Stimulated activated CD4-positive, alpha-beta T cell treated with anti-CD3 and anti-CD28 coated beads, TNF-alpha, amount 100 ng/mL, for 24 hours (primary cell): Measurements from ENCODE around the gene USP5.
A peak's percentile ranks its signal among the peaks of the same experiment; 100 is the strongest.

ENCODE experiments used
- DNase-seq, 3 experiments: peaks; one replicate each; pipeline ENCODE4 v3.0.0-alpha.2; 2020; ENCODE audit warnings: low read depth in 3 of 3

The USP5 gene

DNA sequence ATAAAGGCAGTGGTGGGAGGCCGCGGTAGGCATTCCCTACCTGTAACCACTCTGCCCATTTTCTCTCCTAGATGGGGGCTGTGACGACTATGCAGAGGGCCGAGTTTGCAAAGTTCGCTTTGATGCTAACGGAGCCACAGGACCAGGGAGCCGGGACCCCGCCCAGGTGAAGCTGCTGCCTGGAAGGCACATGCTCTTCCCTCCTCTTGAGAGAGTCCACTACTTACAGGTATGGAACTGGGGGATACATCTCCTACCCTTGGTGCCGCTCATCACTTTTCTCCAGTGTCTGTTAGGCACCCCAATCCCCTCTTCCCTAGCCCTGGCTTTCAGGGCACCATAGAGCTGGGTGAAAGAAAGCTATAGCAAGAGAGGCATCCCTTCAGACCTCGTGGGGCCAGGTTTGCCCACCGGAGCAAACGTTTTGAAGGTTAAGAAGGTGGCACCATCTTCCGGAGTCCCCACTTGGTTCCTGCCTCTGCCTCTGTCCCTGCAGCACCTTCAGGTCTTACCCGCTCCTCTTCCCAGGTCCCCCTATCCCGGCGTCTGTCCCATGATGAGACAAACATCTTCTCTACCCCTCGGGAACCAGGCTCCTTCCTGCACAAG lies 25.7 kb upstream of the USP5 start:
- DNase-seq: no peak

- DNase-seq: no peak
Measured at GRCh38 chr12:6826734-6827436, 25.1 kb upstream of the USP5 start.

DNA sequence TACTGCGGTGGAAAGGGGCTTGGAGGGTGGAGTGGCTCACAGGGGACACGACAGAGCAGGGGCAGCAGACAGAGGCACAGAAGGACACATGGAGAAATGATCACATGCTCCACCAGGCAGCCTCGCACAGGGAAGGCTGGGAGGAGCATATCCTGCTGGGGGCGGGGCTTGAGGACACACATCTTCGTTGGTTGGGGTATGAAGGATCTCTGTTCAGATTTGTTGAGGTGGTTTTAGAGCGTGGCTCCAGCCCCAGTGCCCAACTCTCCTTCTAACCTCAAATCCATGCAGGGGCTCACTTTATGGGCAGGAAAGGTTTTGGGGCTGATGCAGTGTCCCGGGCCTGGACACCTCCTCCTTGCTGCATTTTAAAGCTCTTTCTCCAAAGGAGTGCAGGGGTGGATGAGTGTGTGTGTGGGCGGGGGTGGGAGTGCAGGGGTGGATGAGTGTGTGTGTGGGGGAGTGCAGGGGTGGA lies 24.5 kb upstream of the USP5 start:
- peak in 2 of 3 experiments; percentile 20 to 71 for DNase-seq

- no peak for DNase-seq
Measured at GRCh38 chr12:6827982-6828780, 23.8 kb upstream of the USP5 start, which contains the start of gene P3H3. Gene P3H3 (plus strand): TSS chr12:6828407. CDS start chr12:6828441, 34 bp downstream.

DNA sequence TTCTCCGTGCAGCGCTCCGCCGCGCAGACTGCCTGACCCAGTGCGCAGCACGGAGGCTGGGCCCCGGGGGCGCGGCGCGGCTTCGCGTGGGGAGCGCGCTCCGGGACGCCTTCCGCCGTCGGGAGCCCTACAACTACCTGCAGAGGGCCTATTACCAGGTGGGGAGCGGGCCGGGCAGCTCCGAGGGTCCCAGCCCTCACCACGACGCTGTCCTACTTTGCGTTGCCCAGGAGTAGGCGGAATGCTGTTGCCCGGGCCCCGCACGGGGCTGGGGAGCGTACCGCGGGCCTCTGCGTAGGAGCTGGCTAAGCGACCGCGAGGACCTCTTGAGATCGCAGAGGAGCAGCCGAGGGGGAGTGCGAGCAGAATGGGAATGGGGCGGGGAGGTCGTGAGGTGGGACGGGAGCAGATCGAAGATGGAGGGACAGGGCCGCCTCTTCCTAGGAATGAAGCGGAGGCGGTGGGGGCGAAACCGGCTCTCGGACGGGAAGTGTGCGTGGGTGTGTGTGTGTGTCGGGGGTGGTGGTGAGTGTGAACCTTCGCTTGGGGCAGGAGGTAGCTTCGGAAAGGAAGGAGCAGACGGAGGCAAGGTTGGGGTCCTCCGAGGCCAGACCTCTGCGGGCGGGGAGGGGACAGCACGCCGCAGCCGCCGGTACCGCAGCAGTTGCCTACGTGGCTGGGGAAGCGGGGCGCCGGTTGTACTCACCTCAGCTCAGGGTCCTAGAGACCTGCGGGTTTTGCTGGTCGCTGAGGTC lies 23.0 kb upstream of the USP5 start:
- DNase-seq: no peak

GRCh38 chr12:6829536-6830220 lies 22.3 kb upstream of the USP5 start:
- no peak for DNase-seq

GRCh38 chr12:6830286-6830890 lies 21.6 kb upstream of the USP5 start:
- no peak for DNase-seq

DNA sequence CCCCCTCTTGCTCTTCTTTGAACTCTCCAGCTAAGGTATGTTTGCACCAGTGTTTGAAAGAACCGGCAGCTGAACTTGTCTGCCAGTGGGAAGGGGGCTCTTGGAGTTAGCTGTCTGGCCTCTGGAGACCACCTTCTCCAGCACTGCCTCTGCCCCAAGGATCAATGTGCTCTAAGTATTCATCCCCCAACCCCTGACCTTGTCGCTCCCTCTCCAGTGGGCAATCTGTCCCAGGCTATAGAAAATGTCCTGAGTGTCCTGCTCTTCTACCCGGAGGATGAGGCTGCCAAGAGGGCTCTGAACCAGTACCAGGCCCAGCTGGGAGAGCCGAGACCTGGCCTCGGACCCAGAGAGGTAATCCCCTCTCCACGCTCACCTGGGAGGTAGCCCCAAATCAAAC lies 21.0 kb upstream of the USP5 start:
- no peak for DNase-seq

DNA sequence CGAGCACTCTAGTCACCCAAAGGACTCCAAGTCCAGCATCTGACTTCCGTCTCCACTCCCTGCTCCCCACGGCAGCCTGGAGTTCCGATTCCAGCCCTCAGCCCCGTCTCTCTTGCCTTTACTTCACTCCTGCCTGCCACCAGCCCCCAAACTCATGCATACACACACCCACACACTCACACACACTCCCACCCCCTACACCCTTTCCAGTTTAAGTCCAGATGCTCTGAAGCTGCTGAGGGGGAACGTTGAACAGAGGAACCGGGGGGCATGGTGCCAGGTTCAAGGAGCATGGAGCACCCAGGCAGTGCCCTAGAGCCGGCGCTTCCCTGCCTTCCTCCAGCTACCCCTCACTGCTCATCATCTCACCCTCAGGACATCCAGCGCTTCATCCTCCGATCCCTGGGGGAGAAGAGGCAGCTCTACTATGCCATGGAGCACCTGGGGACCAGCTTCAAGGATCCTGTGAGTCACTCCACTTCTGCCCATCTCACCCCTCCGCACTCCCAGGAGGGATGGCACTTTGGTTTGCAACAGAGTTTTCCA lies 20.4 kb upstream of the USP5 start:
- no peak for DNase-seq

- DNase-seq: no peak
Measured at GRCh38 chr12:6832125-6832524, 19.8 kb upstream of the USP5 start.

GRCh38 chr12:6833189-6833890 lies 18.6 kb upstream of the USP5 start:
- DNase-seq: no peak

GRCh38 chr12:6834254-6834653 lies 17.7 kb upstream of the USP5 start:
- no peak for DNase-seq

DNA sequence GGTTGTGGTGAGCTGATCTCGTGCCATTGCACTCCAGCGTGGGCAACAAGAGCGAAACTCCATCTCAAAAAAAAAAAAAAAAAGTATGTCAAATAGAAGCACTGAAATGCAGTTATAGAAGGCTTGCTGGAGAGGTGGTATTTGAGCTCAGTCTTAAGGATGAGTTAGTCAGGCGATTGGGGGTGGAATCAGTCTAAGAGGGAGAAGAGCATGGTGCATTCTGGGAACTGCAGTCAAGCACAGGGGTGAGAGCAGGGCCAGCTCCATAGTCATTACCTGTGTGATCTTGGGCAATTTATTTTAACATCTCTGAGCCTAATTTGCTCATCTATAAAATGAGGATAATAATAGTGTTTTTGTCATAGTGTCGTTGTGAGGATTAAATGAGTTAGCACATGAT lies 17.1 kb upstream of the USP5 start:
- no peak for DNase-seq

GRCh38 chr12:6836851-6837250 lies 15.1 kb upstream of the USP5 start:
- DNase-seq: no peak

- DNase-seq: no peak
Measured at GRCh38 chr12:6837370-6838060, 14.4 kb upstream of the USP5 start.

GRCh38 chr12:6838854-6839253 lies 13.1 kb upstream of the USP5 start:
- DNase-seq: no peak

DNA sequence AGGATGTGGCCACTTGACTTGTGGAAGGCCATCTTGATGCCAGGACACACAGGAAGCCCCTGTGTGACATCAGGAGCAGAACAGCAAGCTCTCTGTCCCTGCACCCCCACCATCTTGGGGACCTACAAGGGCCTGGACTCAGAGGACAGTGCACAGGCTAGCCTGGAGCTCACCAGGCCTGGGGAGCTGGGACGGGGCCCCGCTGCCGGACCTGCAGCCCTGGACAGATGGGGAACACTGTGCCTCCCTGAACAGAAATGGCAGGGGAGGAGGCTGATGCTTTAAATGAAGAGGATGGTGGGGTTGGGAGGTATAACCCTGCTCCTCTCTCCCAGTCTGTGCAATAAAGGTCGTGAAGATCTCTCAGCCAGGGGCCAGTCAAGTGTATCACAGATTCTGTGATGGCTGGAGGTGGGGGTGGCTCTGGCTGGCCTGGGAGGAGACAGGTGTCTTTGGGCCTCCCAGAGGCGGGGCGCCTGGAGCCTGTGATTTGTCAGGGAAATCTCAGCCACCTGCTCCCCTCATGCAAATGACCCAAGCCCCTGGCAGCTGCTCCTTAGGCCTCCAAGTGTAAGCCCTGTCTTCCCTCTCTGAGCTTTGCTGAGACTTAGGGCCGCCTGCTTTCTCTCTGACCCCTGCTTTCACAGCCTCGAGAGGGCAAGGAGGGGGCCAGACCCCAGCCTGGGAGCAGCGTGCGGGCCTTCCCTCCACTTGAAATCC lies 12.3 kb upstream of the USP5 start:
- DNase-seq: no peak

DNA sequence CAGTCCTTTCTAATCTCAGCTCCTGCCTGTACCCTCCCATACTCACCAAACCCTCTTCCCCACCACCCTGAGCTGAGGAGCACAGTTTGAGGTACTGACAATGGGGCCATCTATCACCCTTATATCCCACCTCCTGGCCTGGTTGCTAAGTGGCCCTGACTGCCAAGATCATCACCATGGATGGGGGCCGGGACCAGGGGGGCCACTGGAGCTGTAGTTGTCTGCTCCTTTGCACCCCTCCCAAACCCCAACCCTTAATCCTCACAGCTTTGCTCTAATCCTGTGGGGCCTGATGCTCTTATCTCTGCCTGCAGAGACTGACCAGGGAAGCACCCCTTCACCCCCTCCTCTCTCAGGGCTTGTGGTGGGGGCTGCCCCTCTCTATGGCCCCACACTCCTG lies 11.6 kb upstream of the USP5 start:
- no peak for DNase-seq
